K562 (cell line): ENCODE results near the gene ZNF587. TPM values are rescaled to one million over a fixed set of nuclear protein-coding genes. Genes with fewer than 3 reads are reported as not detected.

ENCODE experiments used
- CHAMP1 ChIP-seq: fragments of 450-650 bp; IDR thresholded peaks from 2 replicates; pipeline ENCODE4 v1.6.1; 2016; ENCODE audit warnings: mild to moderate bottlenecking
- EP400 ChIP-seq: fragments of 450-650 bp; IDR thresholded peaks from 2 replicates; pipeline ENCODE4 v1.6.1; 2017; ENCODE audit warnings: antibody characterized with exemption, mild to moderate bottlenecking, moderate library complexity
- GATAD2A ChIP-seq: fragments of 450-650 bp; IDR thresholded peaks from 2 replicates; pipeline ENCODE4 v1.6.1; 2017
- GTF2F1 ChIP-seq: IDR thresholded peaks from 2 replicates; pipeline ENCODE4 v1.6.1; 2011; ENCODE audit warnings: low read depth, low read length, improper control_type of control experiment
- NONO ChIP-seq, 2 experiments: fragments of 200-400 bp in 1 of 2; fragments of 450-650 bp in 1 of 2; formaldehyde crosslinking in 1 of 2; IDR thresholded peaks; 2 replicates each; pipeline ENCODE4 v1.6.1; 2017; ENCODE audit warnings: low read depth in 2 of 2, mild to moderate bottlenecking in 2 of 2, moderate library complexity in 2 of 2, low read length in 1 of 2
- PHF8 ChIP-seq: fragments of 200-600 bp; sonication (generic); IDR thresholded peaks from 2 replicates; pipeline ENCODE4 v1.6.1; 2012; ENCODE audit warnings: mixed run types, mild to moderate bottlenecking, inconsistent platforms, low read length, moderate library complexity, borderline replicate concordance
- PML ChIP-seq: IDR thresholded peaks from 2 replicates; pipeline ENCODE4 v1.6.1; 2012; ENCODE audit warnings: low read length, inconsistent platforms
- RBM39 ChIP-seq: fragments of 200-400 bp; formaldehyde crosslinking; optimal IDR thresholded peaks from 2 replicates; pipeline ENCODE3; 2018; ENCODE audit warnings: low read depth, low read length
- SRSF7 ChIP-seq: fragments of 200-400 bp; formaldehyde crosslinking; optimal IDR thresholded peaks from 2 replicates; pipeline ENCODE3; 2017; ENCODE audit warnings: mild to moderate bottlenecking, low read depth, low read length
- THAP12 ChIP-seq: fragments of 250-450 bp; sonication (Bioruptor Pico); IDR thresholded peaks from 2 replicates; pipeline ENCODE4 v1.9.0; 2021; ENCODE audit warnings: mild to moderate bottlenecking, inconsistent platforms
- YBX1 ChIP-seq: fragments of 450-650 bp; IDR thresholded peaks from 2 replicates; pipeline ENCODE4 v1.7.1; 2016; ENCODE audit warnings: mild to moderate bottlenecking
- ZNF277 ChIP-seq: fragments of 250-450 bp; sonication (Bioruptor Pico); IDR thresholded peaks from 2 replicates; pipeline ENCODE4 v1.8.0; 2022; ENCODE audit warnings: inconsistent platforms, mild to moderate bottlenecking, moderate library complexity, borderline replicate concordance
- ZNF444 ChIP-seq: fragments of 250-450 bp; sonication (Bioruptor Pico); IDR thresholded peaks from 2 replicates; pipeline ENCODE4 v1.4.0; 2020; ENCODE audit warnings: mild to moderate bottlenecking, moderate library complexity
- ZNF766 ChIP-seq: fragments of 200-800 bp; sonication (Bioruptor generic); conservative IDR thresholded peaks from 2 replicates; pipeline ENCODE4 v1.6.1; 2016; ENCODE audit warnings: missing genetic modification characterization, missing compliant biosample characterization
- polyA plus RNA-seq, 8 experiments: library from polyadenylated mRNA; depleted of rRNA in 4 of 8; stranded (reverse) in 5 of 8; unstranded in 3 of 8; fragments of >200 nt; fragmentation: Nextera tagmentation in 2 of 8; fragmentation: Illumina TruSeq in 1 of 8; extraction: Ambion mirVana in 2 of 8; extraction: Trizol in 1 of 8; gene quantifications; 2 replicates each; pipeline versions ENCODE4 v1.2.1 to v1.2.3, GENCODE V29; 2011 to 2014; ENCODE audit warnings: inconsistent platforms in 1 of 8, missing spikeins in 1 of 8
- total RNA-seq, 7 experiments: library from RNA; depleted of rRNA in 6 of 7; stranded (reverse); fragments of >200 nt in 6 of 7; fragmentation: Illumina TruSeq in 2 of 7; extraction: Trizol in 2 of 7; gene quantifications; 2 replicates each; pipeline versions ENCODE4 v1.2.1 to v1.2.3, GENCODE V29; 2011 to 2021; ENCODE audit warnings: low replicate concordance in 1 of 7
- TF ChIP-seq, protein P1 (sequence below): fragments of 450-650 bp; IDR thresholded peaks from 2 replicates; pipeline ENCODE4 v1.6.1; 2016; ENCODE audit warnings: antibody characterized with exemption
- TF ChIP-seq, protein P2 (sequence below): fragments of 450-650 bp; IDR thresholded peaks from 2 replicates; pipeline ENCODE4 v1.7.1; 2018; ENCODE audit warnings: mild to moderate bottlenecking, low read depth; ENCODE audit not compliant: partially characterized antibody

Gene ZNF587
- total and polyA plus RNA-seq, 9 of the 15 experiments (the other 6 are each of a cell fraction or from before 2014, with no cell fraction given), result 3.2 to 42.0 (median 24.9) TPM

- TF ChIP-seq CHAMP1 (no peak), GTF2F1 (0 out of 2 replicates have a peak, but pooled peaks have one; percentile 42), ZNF277 (CRISPR knock-in tag) (no peak), PHF8 (peak; percentile 75; the same call in 1 of the 2 replicates), RBM39 (no peak), GATAD2A (no peak), SRSF7 (no peak), THAP12 (0 out of 2 replicates have a peak, but pooled peaks have one; percentile 7), NONO (IDR thresholded peaks at IDR 0.05; ENCODE audit: low read depth in 2 of 2, low read length in 1 of 2) (peak in 1 of 2 experiments; percentile 97; a peak in 2 of 4 replicates), ZNF766 (CRISPR knock-in tag) (no peak), PML (0 out of 2 replicates have a peak, but pooled peaks have one; percentile 47), EP400 (peak; percentile 79), YBX1 (no peak), ZNF444 (CRISPR knock-in tag) (no peak)
- TF ChIP-seq, protein P1, sequence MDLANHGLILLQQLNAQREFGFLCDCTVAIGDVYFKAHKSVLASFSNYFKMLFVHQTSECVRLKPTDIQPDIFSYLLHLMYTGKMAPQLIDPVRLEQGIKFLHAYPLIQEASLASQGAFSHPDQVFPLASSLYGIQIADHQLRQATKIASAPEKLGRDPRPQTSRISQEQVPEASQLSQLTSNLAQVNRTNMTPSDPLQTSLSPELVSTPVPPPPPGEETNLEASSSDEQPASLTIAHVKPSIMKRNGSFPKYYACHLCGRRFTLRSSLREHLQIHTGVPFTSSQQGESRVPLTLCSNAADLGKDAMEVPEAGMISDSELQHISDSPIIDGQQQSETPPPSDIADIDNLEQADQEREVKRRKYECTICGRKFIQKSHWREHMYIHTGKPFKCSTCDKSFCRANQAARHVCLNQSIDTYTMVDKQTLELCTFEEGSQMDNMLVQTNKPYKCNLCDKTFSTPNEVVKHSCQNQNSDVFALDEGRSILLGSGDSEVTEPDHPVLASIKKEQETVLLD, result no peak
- TF ChIP-seq, protein P2, sequence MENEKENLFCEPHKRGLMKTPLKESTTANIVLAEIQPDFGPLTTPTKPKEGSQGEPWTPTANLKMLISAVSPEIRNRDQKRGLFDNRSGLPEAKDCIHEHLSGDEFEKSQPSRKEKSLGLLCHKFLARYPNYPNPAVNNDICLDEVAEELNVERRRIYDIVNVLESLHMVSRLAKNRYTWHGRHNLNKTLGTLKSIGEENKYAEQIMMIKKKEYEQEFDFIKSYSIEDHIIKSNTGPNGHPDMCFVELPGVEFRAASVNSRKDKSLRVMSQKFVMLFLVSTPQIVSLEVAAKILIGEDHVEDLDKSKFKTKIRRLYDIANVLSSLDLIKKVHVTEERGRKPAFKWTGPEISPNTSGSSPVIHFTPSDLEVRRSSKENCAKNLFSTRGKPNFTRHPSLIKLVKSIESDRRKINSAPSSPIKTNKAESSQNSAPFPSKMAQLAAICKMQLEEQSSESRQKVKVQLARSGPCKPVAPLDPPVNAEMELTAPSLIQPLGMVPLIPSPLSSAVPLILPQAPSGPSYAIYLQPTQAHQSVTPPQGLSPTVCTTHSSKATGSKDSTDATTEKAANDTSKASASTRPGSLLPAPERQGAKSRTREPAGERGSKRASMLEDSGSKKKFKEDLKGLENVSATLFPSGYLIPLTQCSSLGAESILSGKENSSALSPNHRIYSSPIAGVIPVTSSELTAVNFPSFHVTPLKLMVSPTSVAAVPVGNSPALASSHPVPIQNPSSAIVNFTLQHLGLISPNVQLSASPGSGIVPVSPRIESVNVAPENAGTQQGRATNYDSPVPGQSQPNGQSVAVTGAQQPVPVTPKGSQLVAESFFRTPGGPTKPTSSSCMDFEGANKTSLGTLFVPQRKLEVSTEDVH, result peak; percentile 63
Measured at GRCh38 chr19:57814505-57815246, 35.0 kb upstream of the ZNF587 start, which contains the start of gene ZNF552 (continued).
